ENCODE data around the gene TGIF1.
"Not testable (repeated sequence)": the region's sequence is repeated elsewhere in the genome, so short reads cannot be mapped to it uniquely, and the experiment has no call there.

The TGIF1 gene

GRCh38 chr18:3455907-3456685, 6.1 kb downstream of the TGIF1 start:
- DNase-seq (ENCODE audit: low read depth in 2 of 2): no peak

DNA sequence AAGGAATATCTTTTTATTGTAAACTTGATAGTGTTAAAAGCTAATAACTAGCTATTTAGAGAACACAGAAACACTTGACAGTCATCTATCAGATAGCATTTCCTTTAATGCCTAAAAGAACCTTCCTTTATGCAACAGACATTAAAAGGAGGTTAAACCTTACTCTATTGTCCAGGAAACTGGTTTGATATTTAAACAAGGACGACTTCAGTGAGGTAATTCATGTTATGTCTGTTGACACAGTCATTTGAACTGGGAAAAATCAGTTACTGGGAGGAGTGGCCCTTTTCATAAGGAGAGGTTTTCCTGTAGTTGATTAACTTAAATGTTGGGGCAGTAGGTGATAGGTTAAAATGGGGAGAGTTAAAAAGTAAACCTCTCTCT, 6.7 kb downstream of the TGIF1 start:
- no peak for DNase-seq (ENCODE audit: low read depth in 2 of 2)

- DNase-seq (ENCODE audit: low read depth in 2 of 2): no peak
Measured at GRCh38 chr18:3457261-3457724, 7.3 kb downstream of the TGIF1 start.

- DNase-seq (ENCODE audit: low read depth in 2 of 2): no peak
Measured at GRCh38 chr18:3458378-3458777, 8.4 kb downstream of the TGIF1 start.

DNA sequence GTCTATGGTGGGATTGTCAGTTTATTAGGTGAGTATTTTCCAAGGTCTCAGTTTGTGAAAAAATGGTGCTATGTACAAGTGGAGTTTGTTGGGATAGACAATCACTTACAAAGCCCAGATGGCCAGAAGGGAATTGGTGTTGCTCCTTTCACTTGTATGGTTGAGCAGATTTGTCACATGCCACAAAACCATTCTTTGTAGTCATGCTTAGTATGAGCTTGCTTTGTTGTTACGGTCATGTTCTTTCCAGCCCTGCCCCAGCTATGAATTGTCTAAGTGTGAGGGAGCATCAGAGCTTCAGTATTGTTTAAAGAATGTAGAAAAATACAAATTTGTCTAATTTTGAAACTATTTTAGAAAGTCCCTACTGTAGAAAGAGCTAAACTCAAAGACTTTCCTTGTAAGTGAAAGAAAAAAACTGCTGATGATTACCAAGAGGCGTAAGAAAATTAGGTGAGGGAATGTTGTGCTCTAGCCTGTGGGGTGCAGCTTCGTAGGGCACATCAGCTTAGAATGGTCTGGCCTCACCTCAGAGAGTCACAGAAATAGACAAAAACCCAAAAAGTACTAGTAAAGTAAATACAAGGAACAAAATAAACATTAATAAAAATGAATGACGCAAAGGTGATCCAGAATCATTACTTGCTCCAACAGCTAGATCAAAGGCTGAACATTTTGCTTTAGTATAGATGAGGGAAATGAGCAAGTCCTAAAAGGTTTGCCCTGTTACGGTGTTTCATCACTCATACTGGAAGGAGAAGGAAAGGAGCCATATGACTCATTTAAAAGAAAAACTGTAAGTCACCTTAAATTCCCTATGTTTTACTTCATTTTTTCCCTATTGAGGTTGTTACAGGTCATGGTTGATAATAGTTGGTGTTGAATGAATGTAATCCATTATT, 9.2 kb downstream of the TGIF1 start:
- DNase-seq (ENCODE audit: low read depth in 2 of 2): no peak

DNA sequence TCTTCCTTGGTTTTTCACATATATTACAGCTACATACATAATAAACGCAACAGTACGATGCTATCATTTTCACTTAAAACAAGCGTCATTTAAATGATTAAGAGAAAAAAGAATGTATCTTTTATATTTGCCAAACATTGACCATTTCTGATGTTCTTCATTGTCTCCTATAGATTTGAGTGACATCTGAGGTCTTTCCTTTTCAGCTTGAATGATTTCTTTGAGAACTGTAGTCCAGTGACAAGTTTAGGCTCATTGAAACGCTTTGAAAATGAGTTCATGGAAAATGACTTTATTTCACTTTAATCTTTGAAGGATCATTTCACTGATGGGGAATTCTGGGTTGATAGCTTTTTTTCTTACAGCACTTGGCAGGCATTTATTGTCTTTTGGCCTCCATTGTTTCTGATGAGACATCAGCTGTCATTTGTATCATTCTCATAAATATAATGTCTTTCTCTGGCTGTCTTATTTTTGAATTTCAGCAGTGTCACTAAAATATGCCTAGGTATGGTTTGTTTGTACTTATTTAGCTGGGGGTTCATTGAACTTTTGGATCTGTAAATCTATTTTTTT, 10.9 kb downstream of the TGIF1 start:
- DNase-seq (ENCODE audit: low read depth in 2 of 2): no peak

- no peak for DNase-seq (ENCODE audit: low read depth in 2 of 2)
Measured at GRCh38 chr18:3461704-3462103, 11.7 kb downstream of the TGIF1 start.

GRCh38 chr18:3463051-3463450, 13.1 kb downstream of the TGIF1 start:
- DNase-seq (ENCODE audit: low read depth in 2 of 2): no peak

DNA sequence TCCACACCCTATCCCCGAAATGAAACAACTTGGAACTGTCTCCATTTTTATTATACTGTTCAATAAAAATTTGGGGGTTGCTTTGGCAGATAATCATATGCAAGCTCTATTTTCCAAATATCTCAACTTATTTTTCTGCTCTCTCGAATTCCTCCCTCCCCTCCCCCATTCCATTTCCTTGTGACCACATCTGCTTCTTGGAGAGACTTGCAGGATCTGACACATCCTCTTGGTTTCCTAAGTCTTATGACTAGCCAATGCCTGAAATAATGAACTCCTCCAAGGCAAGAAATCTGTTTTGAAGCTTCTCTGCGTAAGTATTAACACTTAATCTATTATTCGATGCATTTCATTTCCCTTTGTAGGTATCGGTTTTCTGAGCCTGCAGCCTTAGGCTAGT, 16.1 kb downstream of the TGIF1 start:
- DNase-seq (ENCODE audit: low read depth in 2 of 2): no peak

DNA sequence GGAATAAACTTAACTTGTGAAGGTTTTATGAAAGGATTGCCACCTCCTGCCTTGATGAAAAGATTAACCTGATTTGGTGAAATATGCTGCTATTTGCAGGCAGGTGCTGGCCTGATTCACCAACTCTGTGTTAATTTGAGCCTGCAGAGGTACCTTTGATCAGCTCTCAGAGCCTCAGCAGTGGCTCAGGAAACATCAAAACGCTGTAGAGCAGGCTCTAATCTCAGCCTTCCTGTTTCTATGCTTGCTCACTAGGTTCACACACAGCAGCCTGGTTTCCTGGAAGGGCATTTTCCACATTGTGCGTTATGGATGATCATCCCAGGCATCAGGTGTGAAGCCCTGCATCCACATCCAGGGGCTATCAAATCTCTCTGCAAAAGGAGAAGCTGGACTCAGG, 16.9 kb downstream of the TGIF1 start:
- DNase-seq (ENCODE audit: low read depth in 2 of 2): no peak

DNA sequence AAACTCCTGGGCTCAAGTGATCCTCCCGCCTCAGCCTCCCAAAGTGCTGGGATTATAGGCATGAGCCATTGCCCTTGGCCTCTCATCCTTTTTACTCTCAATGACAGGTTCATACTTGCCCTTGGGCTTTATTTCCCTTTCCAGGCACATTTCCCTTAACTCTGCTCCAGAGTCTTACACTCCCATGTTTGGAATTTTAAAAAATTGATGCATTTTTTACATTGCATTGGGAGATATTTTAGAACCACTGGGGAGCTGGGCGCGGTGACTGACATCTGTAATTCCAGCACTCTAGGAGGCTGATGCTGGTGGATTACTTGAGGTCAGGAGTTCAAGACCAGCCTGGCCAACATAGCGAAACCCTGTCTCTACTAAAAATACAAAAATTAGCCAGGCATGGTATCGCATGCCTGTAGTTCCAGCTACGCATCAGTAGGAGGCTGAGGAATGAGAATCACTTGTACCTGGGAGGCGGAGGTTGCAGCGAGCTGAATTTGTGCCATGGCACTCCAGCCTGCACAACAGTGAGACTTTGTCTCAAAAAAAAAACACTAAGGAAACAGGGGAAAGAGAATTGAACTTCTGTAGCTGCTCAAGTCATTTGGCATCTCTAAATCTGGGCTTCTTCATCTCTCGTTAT, 18.2 kb downstream of the TGIF1 start:
- DNase-seq (ENCODE audit: low read depth in 2 of 2): no peak

GRCh38 chr18:3468833-3469232, 18.9 kb downstream of the TGIF1 start:
- DNase-seq (ENCODE audit: low read depth in 2 of 2): no peak

DNA sequence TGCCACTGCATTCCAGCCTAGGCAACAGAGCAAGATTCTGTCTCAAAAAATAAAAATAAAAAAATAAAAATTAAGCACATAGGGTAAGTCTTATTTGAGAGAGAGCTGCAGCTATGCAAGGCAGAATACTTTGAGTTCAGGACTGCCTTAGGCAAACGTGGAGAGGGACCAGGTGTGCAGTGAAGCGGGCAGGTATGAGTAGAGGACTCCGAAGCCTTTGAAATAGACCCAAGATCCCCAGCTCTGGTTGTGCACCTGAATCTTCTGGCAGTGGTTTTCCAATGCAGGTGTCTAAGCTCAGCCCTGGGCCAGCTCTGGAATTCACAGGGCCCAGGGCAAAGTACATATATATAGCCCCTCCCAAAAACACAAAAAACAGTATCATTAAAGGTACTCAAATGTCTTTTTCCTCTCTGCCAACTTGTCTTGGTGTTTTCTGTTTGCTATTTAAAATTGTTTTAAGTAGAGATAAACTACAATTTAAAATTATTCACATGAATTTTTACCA, 21.2 kb downstream of the TGIF1 start:
- no peak for DNase-seq (ENCODE audit: low read depth in 2 of 2)

- not testable (repeated sequence) for DNase-seq (ENCODE audit: low read depth in 2 of 2)
Measured at GRCh38 chr18:3472121-3472520, 22.1 kb downstream of the TGIF1 start.

- DNase-seq (ENCODE audit: low read depth in 2 of 2): no peak
Measured at GRCh38 chr18:3472681-3473544, 22.9 kb downstream of the TGIF1 start.

- no peak for DNase-seq (ENCODE audit: low read depth in 2 of 2)
Measured at GRCh38 chr18:3478262-3478978, 28.4 kb downstream of the TGIF1 start.

GRCh38 chr18:3479978-3480509, 30.1 kb downstream of the TGIF1 start:
- no peak for DNase-seq (ENCODE audit: low read depth in 2 of 2)

- DNase-seq (ENCODE audit: low read depth in 2 of 2): no peak
Measured at GRCh38 chr18:3480827-3481573, 31.0 kb downstream of the TGIF1 start.

GRCh38 chr18:3481696-3482210, 31.8 kb downstream of the TGIF1 start:
- no peak for DNase-seq (ENCODE audit: low read depth in 2 of 2)
